ENCODE data around the gene ABCC4. TPM values are rescaled to one million over a fixed set of nuclear protein-coding genes. Genes with fewer than 3 reads are reported as not detected.

The ABCC4 gene
- total and polyA plus RNA-seq, 2 donors (not counting 1 experiment from before 2014, with no cell fraction given) = 35.2 to 98.8 TPM

DNA sequence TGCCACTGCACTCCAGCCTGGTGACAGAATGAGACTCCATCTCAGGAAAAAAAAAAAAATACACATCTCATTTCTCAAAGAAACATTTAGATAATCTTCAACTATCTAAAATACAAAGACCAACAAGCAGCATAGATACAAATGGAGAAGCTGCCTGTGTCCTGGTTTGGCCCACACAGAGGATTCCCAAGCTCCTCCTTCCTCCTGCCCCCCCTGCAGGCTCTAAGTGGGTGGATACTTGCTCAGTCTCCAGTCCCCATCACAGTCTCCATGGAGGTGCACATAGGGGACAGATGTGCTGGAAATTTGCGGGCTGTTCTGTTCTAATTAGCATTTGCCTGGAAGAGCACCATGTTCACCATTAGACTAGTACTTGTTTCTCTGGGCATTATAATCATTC, 59.9 kb downstream of the ABCC4 start:
- Histone ChIP-seq H3K79me2 (ENCODE audit: control insufficient read depth, insufficient read depth, low read length) (peaks cover 2% of the 10 kb centered on the region), H3K4me2 (ENCODE audit: extremely low read depth, insufficient read depth, low read length) (no peak overlapping the region)
- DNase-seq (ENCODE audit: low read depth in 2 of 2) = no peak

DNA sequence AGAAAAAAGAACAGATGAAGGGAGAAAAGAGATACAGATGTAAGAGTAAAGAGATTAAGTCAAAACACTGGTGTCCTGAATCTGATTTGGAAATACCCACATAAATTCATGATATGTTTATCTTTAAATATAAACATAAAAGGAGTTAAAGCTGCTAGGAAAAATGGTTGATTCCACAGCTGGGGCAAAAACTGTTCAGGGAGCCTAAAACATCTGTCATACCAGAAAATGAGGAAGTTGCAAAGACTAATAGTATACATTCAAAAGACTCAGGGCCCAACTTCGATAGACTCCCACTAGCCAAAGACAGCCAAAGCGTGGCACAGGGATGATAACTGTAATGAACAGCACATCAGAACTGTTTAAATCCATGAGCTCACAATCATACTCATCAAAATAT, 62.0 kb downstream of the ABCC4 start:
- Histone ChIP-seq H3K4me3 (replicated peaks in 1 of 4; ENCODE audit: control extremely low read depth in 1 of 4, insufficient read depth in 1 of 4, low read depth in 3 of 4, low read length in 4 of 4) (no peak overlapping the region), H3K9me3 (ENCODE audit: control insufficient read depth, insufficient read depth, low read depth, low read length) (no peaks in the 10 kb centered on the region), H3K4me1 (ENCODE audit: control insufficient read depth, extremely low read depth, insufficient read depth, low read length) (peaks cover 6% of the 10 kb centered on the region), H3K27ac (ENCODE audit: insufficient read depth, low read length) (no peak overlapping the region), H4K20me1 (ENCODE audit: control insufficient read depth, extremely low read depth, insufficient read depth, low read length) (no peaks in the 10 kb centered on the region), H3K4me2 (ENCODE audit: extremely low read depth, insufficient read depth, low read length) (no peak overlapping the region), H2AFZ (ENCODE audit: low read length) (no peak overlapping the region), H3K36me3 (ENCODE audit: control insufficient read depth, insufficient read depth, low read length) (peaks cover 2% of the 10 kb centered on the region), H3K79me2 (ENCODE audit: control insufficient read depth, insufficient read depth, low read length) (peaks cover 4% of the 10 kb centered on the region), H3K9ac (ENCODE audit: insufficient read depth, low read length) (no peak overlapping the region), H3K27me3 (ENCODE audit: control insufficient read depth, insufficient read depth, low read length) (no peaks in the 10 kb centered on the region)
- no peak for TF ChIP-seq EZH2 (IDR thresholded peaks at IDR 0.05; ENCODE audit: low read length, missing control alignments)
- TF ChIP-seq, protein P1, sequence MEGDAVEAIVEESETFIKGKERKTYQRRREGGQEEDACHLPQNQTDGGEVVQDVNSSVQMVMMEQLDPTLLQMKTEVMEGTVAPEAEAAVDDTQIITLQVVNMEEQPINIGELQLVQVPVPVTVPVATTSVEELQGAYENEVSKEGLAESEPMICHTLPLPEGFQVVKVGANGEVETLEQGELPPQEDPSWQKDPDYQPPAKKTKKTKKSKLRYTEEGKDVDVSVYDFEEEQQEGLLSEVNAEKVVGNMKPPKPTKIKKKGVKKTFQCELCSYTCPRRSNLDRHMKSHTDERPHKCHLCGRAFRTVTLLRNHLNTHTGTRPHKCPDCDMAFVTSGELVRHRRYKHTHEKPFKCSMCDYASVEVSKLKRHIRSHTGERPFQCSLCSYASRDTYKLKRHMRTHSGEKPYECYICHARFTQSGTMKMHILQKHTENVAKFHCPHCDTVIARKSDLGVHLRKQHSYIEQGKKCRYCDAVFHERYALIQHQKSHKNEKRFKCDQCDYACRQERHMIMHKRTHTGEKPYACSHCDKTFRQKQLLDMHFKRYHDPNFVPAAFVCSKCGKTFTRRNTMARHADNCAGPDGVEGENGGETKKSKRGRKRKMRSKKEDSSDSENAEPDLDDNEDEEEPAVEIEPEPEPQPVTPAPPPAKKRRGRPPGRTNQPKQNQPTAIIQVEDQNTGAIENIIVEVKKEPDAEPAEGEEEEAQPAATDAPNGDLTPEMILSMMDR (conservative IDR thresholded peaks at IDR 0.05 in 1 of 2, IDR thresholded peaks at IDR 0.05 in 1 of 2; ENCODE audit: low read depth in 1 of 2, low read length in 2 of 2) = no peak
- DNase-seq (ENCODE audit: low read depth in 2 of 2) = peak in 1 of 2 donors; percentile 75

More for the DNA sequence above, 59.9 kb downstream of the ABCC4 start:
- Histone ChIP-seq H2AFZ (ENCODE audit: low read length) (no peak overlapping the region), H3K9me3 (ENCODE audit: control insufficient read depth, insufficient read depth, low read depth, low read length) (no peaks in the 10 kb centered on the region), H3K27ac (ENCODE audit: insufficient read depth, low read length) (no peak overlapping the region), H3K4me3 (replicated peaks in 1 of 4; ENCODE audit: control extremely low read depth in 1 of 4, insufficient read depth in 1 of 4, low read depth in 3 of 4, low read length in 4 of 4) (no peak overlapping the region), H3K9ac (ENCODE audit: insufficient read depth, low read length) (no peak overlapping the region), H3K36me3 (ENCODE audit: control insufficient read depth, insufficient read depth, low read length) (peaks cover 4% of the 10 kb centered on the region), H3K4me1 (ENCODE audit: control insufficient read depth, extremely low read depth, insufficient read depth, low read length) (peaks cover 6% of the 10 kb centered on the region), H4K20me1 (ENCODE audit: control insufficient read depth, extremely low read depth, insufficient read depth, low read length) (no peaks in the 10 kb centered on the region), H3K27me3 (ENCODE audit: control insufficient read depth, insufficient read depth, low read length) (no peaks in the 10 kb centered on the region)
- TF ChIP-seq, protein P1 (conservative IDR thresholded peaks at IDR 0.05 in 1 of 2, IDR thresholded peaks at IDR 0.05 in 1 of 2; ENCODE audit: low read depth in 1 of 2, low read length in 2 of 2) = no peak
- TF ChIP-seq EZH2 (IDR thresholded peaks at IDR 0.05; ENCODE audit: low read length, missing control alignments) = no peak

DNA sequence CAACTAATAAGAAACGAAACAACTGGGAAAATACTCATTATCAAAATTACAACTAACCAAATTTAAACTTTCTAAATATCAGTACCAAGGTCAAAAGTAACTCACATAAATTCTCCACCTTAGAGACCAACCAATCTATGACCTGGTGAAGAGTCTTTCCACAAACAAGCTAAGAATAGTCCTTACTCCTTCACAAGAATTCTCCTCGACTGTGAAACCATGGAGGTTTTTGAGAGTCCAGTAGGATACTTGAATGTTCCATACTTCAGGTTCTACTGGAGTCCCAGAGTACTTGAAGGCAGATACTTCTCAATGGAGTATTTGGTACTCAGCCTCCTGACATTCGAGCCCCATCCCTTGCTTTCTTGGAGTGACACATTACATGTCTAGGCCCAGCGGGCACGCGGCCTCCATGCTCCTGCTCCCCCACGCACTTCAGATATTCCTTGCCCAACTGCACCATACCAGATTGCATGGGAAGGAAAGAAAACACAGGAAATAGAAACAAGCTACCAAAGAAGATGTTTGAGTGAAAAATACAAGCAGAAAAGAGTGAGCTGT, 63.9 kb downstream of the ABCC4 start:
- no peak overlapping the region for H3K9ac ChIP-seq (ENCODE audit: insufficient read depth, low read length)
- no peak overlapping the region for H2AFZ ChIP-seq (ENCODE audit: low read length)
- peaks cover 4% of the 10 kb centered on the region for H3K79me2 ChIP-seq (ENCODE audit: control insufficient read depth, insufficient read depth, low read length)
- H3K4me1 ChIP-seq (ENCODE audit: control insufficient read depth, extremely low read depth, insufficient read depth, low read length) = peaks cover 6% of the 10 kb centered on the region
- H3K27me3 ChIP-seq (ENCODE audit: control insufficient read depth, insufficient read depth, low read length) = no peaks in the 10 kb centered on the region
- H3K27ac ChIP-seq (ENCODE audit: insufficient read depth, low read length) = no peak overlapping the region
- H3K4me3 ChIP-seq (replicated peaks in 1 of 4; ENCODE audit: control extremely low read depth in 1 of 4, insufficient read depth in 1 of 4, low read depth in 3 of 4, low read length in 4 of 4) = no peak overlapping the region
- H3K9me3 ChIP-seq (ENCODE audit: control insufficient read depth, insufficient read depth, low read depth, low read length) = no peaks in the 10 kb centered on the region
- no peak overlapping the region for H3K4me2 ChIP-seq (ENCODE audit: extremely low read depth, insufficient read depth, low read length)
- DNase-seq (ENCODE audit: low read depth in 2 of 2) = no peak
- no peaks in the 10 kb centered on the region for H4K20me1 ChIP-seq (ENCODE audit: control insufficient read depth, extremely low read depth, insufficient read depth, low read length)
- H3K36me3 ChIP-seq (ENCODE audit: control insufficient read depth, insufficient read depth, low read length) = no peaks in the 10 kb centered on the region
- TF ChIP-seq EZH2 (IDR thresholded peaks at IDR 0.05; ENCODE audit: low read length, missing control alignments) = no peak
- TF ChIP-seq, protein P1 (conservative IDR thresholded peaks at IDR 0.05 in 1 of 2, IDR thresholded peaks at IDR 0.05 in 1 of 2; ENCODE audit: low read depth in 1 of 2, low read length in 2 of 2) = no peak
